HG02588 (cell line): ENCODE data around the gene CSE1L.
"Not testable (repeated sequence)": the region's sequence is repeated elsewhere in the genome, so short reads cannot be mapped to it uniquely, and the experiment has no call there.

ENCODE experiments used
- ATAC-seq: cut with Tn5 transposase; IDR thresholded peaks from one replicate; pipeline ENCODE4 v1.9.1; 2021; ENCODE audit warnings: mild to moderate bottlenecking, moderate library complexity; ENCODE audit not compliant: unreplicated experiment

Gene CSE1L

GRCh38 chr20:49054056-49054643 is 8.0 kb downstream of the CSE1L start:
- ATAC-seq: no peak

GRCh38 chr20:49063279-49063678 is 17.2 kb downstream of the CSE1L start:
- no peak for ATAC-seq

- ATAC-seq: no peak
Observed at GRCh38 chr20:49074521-49074920, 28.4 kb downstream of the CSE1L start.

GRCh38 chr20:49078310-49078709 is 32.2 kb downstream of the CSE1L start:
- no peak for ATAC-seq

GRCh38 chr20:49082295-49082694 is 36.2 kb downstream of the CSE1L start:
- ATAC-seq: not testable (repeated sequence)

- ATAC-seq: no peak
Observed at GRCh38 chr20:49091104-49091503, 45.0 kb downstream of the CSE1L start.

GRCh38 chr20:49091762-49092161 is 45.6 kb downstream of the CSE1L start:
- no peak for ATAC-seq

- ATAC-seq: no peak
Observed at GRCh38 chr20:49096203-49096730, 50.2 kb downstream of the CSE1L start.

- no peak for ATAC-seq
Observed at GRCh38 chr20:49097159-49097558, 51.0 kb downstream of the CSE1L start.

GRCh38 chr20:49098136-49098535 is 52.0 kb downstream of the CSE1L start:
- no peak for ATAC-seq

- ATAC-seq: no peak
Observed at GRCh38 chr20:49099011-49099410, 52.9 kb downstream of the CSE1L start.

GRCh38 chr20:49100292-49100691 is 54.2 kb downstream of the CSE1L start:
- ATAC-seq: not testable (repeated sequence)

GRCh38 chr20:49100972-49101371 is 54.9 kb downstream of the CSE1L start:
- no peak for ATAC-seq

- ATAC-seq: no peak
Observed at GRCh38 chr20:49103019-49103418, 56.9 kb downstream of the CSE1L start.

GRCh38 chr20:49103647-49104364 is 57.7 kb downstream of the CSE1L start:
- ATAC-seq: no peak

- no peak for ATAC-seq
Observed at GRCh38 chr20:49104365-49104648, 58.2 kb downstream of the CSE1L start.

- not testable (repeated sequence) for ATAC-seq
Observed at GRCh38 chr20:49104979-49105547, 59.0 kb downstream of the CSE1L start.

- no peak for ATAC-seq
Observed at GRCh38 chr20:49106328-49106727, 60.2 kb downstream of the CSE1L start.

- ATAC-seq: no peak
Observed at GRCh38 chr20:49110767-49111694, 64.9 kb downstream of the CSE1L start.

- ATAC-seq: no peak
Observed at GRCh38 chr20:49112596-49113274, 66.6 kb downstream of the CSE1L start.

- no peak for ATAC-seq
Observed at GRCh38 chr20:49115564-49115963, 69.5 kb downstream of the CSE1L start.
